ENCODE data around the gene PEPD. TPM values are rescaled to one million over a fixed set of nuclear protein-coding genes. Genes with fewer than 3 reads are reported as not detected.

PEPD gene
- total RNA-seq, 1 donor from 2014 or later: 39.2 TPM

GRCh38 chr19:33487901-33488800 lies 33.4 kb downstream of the PEPD start:
- no peak overlapping the region for H3K4me3 Mint-ChIP-seq (ENCODE audit: low read depth)
- H3K27me3 Mint-ChIP-seq: no peaks in the 10 kb centered on the region
- peaks cover 2% of the 10 kb centered on the region for H3K9me3 Mint-ChIP-seq (ENCODE audit: low read depth)
- no peak for DNase-seq (ENCODE audit: low spot score, unreplicated experiment)
- no peak overlapping the region for H3K27ac Mint-ChIP-seq
- TF ChIP-seq CTCF (IDR thresholded peaks at IDR 0.05; ENCODE audit: unreplicated experiment): no peak
- peaks cover 2% of the 10 kb centered on the region for H3K4me1 Mint-ChIP-seq (ENCODE audit: low read depth)
- H3K36me3 Mint-ChIP-seq (ENCODE audit: insufficient read depth): peaks cover 2% of the 10 kb centered on the region

- Mint-ChIP-seq H3K36me3 (ENCODE audit: insufficient read depth) (peaks cover 3% of the 10 kb centered on the region), H3K9me3 (ENCODE audit: low read depth) (peaks cover 9% of the 10 kb centered on the region), H3K27me3 (no peaks in the 10 kb centered on the region), H3K27ac (no peak overlapping the region), H3K4me1 (ENCODE audit: low read depth) (peaks cover 2% of the 10 kb centered on the region), H3K4me3 (ENCODE audit: low read depth) (no peak overlapping the region)
- DNase-seq (ENCODE audit: low spot score, unreplicated experiment): no peak
- no peak for TF ChIP-seq CTCF (IDR thresholded peaks at IDR 0.05; ENCODE audit: unreplicated experiment)
These were observed 34.4 kb downstream of the PEPD start for GRCh38 chr19:33486936-33487811.

GRCh38 chr19:33486407-33486806 lies 35.2 kb downstream of the PEPD start:
- Mint-ChIP-seq H3K27ac (no peak overlapping the region), H3K4me3 (ENCODE audit: low read depth) (no peak overlapping the region), H3K9me3 (ENCODE audit: low read depth) (peaks cover 9% of the 10 kb centered on the region), H3K36me3 (ENCODE audit: insufficient read depth) (peaks cover 3% of the 10 kb centered on the region), H3K4me1 (ENCODE audit: low read depth) (no peaks in the 10 kb centered on the region), H3K27me3 (no peaks in the 10 kb centered on the region)
- no peak for TF ChIP-seq CTCF (IDR thresholded peaks at IDR 0.05; ENCODE audit: unreplicated experiment)
- DNase-seq (ENCODE audit: low spot score, unreplicated experiment): no peak

- Mint-ChIP-seq H3K4me1 (ENCODE audit: low read depth) (no peaks in the 10 kb centered on the region), H3K4me3 (ENCODE audit: low read depth) (no peak overlapping the region), H3K9me3 (ENCODE audit: low read depth) (peaks cover 12% of the 10 kb centered on the region), H3K27me3 (no peaks in the 10 kb centered on the region), H3K36me3 (ENCODE audit: insufficient read depth) (peaks cover 9% of the 10 kb centered on the region), H3K27ac (no peak overlapping the region)
- DNase-seq (ENCODE audit: low spot score, unreplicated experiment): no peak
- no peak for TF ChIP-seq CTCF (IDR thresholded peaks at IDR 0.05; ENCODE audit: unreplicated experiment)
These were observed 37.3 kb downstream of the PEPD start for GRCh38 chr19:33484226-33484774.

GRCh38 chr19:33482476-33482875 lies 39.1 kb downstream of the PEPD start:
- Mint-ChIP-seq H3K9me3 (ENCODE audit: low read depth) (peaks cover 18% of the 10 kb centered on the region), H3K4me3 (ENCODE audit: low read depth) (no peak overlapping the region), H3K27ac (no peak overlapping the region), H3K36me3 (ENCODE audit: insufficient read depth) (peaks cover 20% of the 10 kb centered on the region), H3K27me3 (no peaks in the 10 kb centered on the region), H3K4me1 (ENCODE audit: low read depth) (no peaks in the 10 kb centered on the region)
- no peak for TF ChIP-seq CTCF (IDR thresholded peaks at IDR 0.05; ENCODE audit: unreplicated experiment)
- DNase-seq (ENCODE audit: low spot score, unreplicated experiment): no peak

All from progenitor cell of endocrine pancreas (in vitro differentiated cells).